ENCODE measurements around the gene EXOC3. TPM values are rescaled to one million over a fixed set of nuclear protein-coding genes. Genes with fewer than 3 reads are reported as not detected.

The EXOC3 gene
- total and polyA plus RNA-seq, 10 of the 15 experiments (the other 5 are each of a cell fraction or from before 2014, with no cell fraction given), result 1.6 to 53.0 (median 27.9) TPM

DNA sequence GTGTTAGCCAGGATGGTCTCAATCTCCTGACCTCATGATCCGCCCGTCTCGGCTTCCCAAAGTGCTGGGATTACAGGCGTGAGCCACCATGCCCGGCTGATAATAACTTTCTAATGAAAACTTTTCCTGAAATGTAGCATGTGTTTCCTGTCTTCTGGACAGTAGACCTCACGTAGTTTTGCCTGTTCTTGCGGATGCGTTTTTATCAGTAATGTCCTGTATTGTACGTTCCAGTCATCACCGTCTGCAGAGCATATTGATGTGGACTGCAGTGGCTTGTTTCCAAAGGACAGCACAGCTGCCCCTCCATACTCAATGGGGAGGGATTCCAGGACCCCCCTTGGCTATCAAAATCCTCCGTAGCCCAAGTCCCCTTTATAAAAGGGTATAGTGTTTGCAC, 12.8 kb downstream of the EXOC3 start:
- peaks cover 35 to 38% of the 10 kb centered on the region in 2 experiments; a peak in 3 of 4 replicates for H3K36me3 ChIP-seq (ENCODE audit: control insufficient read depth in 2 of 2, insufficient read depth in 2 of 2, low read length in 1 of 2)
- no peak overlapping the region for H3K4me2 ChIP-seq (ENCODE audit: control insufficient read depth, insufficient read depth)
- no peak overlapping the region for H2AFZ ChIP-seq (ENCODE audit: control insufficient read depth, low read depth, low read length)
- intact Hi-C loops (cut with micrococcal nuclease; ENCODE audit: unreplicated experiment), result no loop called here
- peaks cover 7% of the 10 kb centered on the region for H3K4me1 ChIP-seq (ENCODE audit: control insufficient read depth, insufficient read depth, low read length)
- no peaks in the 10 kb centered on the region for H4K20me1 ChIP-seq (ENCODE audit: control insufficient read depth, insufficient read depth)
- DNase-seq (ENCODE audit: low read depth, low spot score) (no peak), FAIRE-seq (no peak), ATAC-seq (no peak)
- BruUV-seq (replicated peaks), result no TSS peak
- TF ChIP-seq ZNF622 (IDR thresholded peaks at IDR 0.05), result no peak
- TF ChIP-seq CBX3 (IDR thresholded peaks at IDR 0.05; ENCODE audit: borderline replicate concordance, low read depth), result no peak
- no peak for TF ChIP-seq ATF7 (IDR thresholded peaks at IDR 0.05; ENCODE audit: low read depth)
- TF ChIP-seq ZZZ3 (IDR thresholded peaks at IDR 0.05; ENCODE audit: control insufficient read depth, insufficient read length, low read depth), result no peak
- TF ChIP-seq IRF4 (IDR thresholded peaks at IDR 0.05; ENCODE audit: low read depth, low read length), result no peak
- TF ChIP-seq, protein P1, sequence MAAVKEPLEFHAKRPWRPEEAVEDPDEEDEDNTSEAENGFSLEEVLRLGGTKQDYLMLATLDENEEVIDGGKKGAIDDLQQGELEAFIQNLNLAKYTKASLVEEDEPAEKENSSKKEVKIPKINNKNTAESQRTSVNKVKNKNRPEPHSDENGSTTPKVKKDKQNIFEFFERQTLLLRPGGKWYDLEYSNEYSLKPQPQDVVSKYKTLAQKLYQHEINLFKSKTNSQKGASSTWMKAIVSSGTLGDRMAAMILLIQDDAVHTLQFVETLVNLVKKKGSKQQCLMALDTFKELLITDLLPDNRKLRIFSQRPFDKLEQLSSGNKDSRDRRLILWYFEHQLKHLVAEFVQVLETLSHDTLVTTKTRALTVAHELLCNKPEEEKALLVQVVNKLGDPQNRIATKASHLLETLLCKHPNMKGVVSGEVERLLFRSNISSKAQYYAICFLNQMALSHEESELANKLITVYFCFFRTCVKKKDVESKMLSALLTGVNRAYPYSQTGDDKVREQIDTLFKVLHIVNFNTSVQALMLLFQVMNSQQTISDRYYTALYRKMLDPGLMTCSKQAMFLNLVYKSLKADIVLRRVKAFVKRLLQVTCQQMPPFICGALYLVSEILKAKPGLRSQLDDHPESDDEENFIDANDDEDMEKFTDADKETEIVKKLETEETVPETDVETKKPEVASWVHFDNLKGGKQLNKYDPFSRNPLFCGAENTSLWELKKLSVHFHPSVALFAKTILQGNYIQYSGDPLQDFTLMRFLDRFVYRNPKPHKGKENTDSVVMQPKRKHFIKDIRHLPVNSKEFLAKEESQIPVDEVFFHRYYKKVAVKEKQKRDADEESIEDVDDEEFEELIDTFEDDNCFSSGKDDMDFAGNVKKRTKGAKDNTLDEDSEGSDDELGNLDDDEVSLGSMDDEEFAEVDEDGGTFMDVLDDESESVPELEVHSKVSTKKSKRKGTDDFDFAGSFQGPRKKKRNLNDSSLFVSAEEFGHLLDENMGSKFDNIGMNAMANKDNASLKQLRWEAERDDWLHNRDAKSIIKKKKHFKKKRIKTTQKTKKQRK (IDR thresholded peaks at IDR 0.05; ENCODE audit: low read depth, low read length), result no peak
- TF ChIP-seq, protein P2, sequence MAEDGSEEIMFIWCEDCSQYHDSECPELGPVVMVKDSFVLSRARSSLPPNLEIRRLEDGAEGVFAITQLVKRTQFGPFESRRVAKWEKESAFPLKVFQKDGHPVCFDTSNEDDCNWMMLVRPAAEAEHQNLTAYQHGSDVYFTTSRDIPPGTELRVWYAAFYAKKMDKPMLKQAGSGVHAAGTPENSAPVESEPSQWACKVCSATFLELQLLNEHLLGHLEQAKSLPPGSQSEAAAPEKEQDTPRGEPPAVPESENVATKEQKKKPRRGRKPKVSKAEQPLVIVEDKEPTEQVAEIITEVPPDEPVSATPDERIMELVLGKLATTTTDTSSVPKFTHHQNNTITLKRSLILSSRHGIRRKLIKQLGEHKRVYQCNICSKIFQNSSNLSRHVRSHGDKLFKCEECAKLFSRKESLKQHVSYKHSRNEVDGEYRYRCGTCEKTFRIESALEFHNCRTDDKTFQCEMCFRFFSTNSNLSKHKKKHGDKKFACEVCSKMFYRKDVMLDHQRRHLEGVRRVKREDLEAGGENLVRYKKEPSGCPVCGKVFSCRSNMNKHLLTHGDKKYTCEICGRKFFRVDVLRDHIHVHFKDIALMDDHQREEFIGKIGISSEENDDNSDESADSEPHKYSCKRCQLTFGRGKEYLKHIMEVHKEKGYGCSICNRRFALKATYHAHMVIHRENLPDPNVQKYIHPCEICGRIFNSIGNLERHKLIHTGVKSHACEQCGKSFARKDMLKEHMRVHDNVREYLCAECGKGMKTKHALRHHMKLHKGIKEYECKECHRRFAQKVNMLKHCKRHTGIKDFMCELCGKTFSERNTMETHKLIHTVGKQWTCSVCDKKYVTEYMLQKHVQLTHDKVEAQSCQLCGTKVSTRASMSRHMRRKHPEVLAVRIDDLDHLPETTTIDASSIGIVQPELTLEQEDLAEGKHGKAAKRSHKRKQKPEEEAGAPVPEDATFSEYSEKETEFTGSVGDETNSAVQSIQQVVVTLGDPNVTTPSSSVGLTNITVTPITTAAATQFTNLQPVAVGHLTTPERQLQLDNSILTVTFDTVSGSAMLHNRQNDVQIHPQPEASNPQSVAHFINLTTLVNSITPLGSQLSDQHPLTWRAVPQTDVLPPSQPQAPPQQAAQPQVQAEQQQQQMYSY (CRISPR knock-in tag; IDR thresholded peaks at IDR 0.05), result no peak
- TF ChIP-seq ZNF384 (IDR thresholded peaks at IDR 0.05; ENCODE audit: borderline replicate concordance, low read depth, low read length), result no peak
- TF ChIP-seq, protein P3, sequence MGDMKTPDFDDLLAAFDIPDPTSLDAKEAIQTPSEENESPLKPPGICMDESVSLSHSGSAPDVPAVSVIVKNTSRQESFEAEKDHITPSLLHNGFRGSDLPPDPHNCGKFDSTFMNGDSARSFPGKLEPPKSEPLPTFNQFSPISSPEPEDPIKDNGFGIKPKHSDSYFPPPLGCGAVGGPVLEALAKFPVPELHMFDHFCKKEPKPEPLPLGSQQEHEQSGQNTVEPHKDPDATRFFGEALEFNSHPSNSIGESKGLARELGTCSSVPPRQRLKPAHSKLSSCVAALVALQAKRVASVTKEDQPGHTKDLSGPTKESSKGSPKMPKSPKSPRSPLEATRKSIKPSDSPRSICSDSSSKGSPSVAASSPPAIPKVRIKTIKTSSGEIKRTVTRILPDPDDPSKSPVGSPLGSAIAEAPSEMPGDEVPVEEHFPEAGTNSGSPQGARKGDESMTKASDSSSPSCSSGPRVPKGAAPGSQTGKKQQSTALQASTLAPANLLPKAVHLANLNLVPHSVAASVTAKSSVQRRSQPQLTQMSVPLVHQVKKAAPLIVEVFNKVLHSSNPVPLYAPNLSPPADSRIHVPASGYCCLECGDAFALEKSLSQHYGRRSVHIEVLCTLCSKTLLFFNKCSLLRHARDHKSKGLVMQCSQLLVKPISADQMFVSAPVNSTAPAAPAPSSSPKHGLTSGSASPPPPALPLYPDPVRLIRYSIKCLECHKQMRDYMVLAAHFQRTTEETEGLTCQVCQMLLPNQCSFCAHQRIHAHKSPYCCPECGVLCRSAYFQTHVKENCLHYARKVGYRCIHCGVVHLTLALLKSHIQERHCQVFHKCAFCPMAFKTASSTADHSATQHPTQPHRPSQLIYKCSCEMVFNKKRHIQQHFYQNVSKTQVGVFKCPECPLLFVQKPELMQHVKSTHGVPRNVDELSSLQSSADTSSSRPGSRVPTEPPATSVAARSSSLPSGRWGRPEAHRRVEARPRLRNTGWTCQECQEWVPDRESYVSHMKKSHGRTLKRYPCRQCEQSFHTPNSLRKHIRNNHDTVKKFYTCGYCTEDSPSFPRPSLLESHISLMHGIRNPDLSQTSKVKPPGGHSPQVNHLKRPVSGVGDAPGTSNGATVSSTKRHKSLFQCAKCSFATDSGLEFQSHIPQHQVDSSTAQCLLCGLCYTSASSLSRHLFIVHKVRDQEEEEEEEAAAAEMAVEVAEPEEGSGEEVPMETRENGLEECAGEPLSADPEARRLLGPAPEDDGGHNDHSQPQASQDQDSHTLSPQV (IDR thresholded peaks at IDR 0.05), result no peak
- TF ChIP-seq FOXK2 (IDR thresholded peaks at IDR 0.05), result no peak
- TF ChIP-seq NFXL1 (IDR thresholded peaks at IDR 0.05; ENCODE audit: borderline replicate concordance), result no peak
- TF ChIP-seq SIX5 (IDR thresholded peaks at IDR 0.05; ENCODE audit: low read depth, low read length, severe bottlenecking), result no peak
- no peak for TF ChIP-seq EP300 (IDR thresholded peaks at IDR 0.05; ENCODE audit: borderline replicate concordance in 1 of 2, control insufficient read depth in 1 of 2, low read depth in 2 of 2, low read length in 2 of 2)
- no peak overlapping the region for H3K9ac ChIP-seq (ENCODE audit: control insufficient read depth, insufficient read depth, low read length)
- H3K27ac ChIP-seq (ENCODE audit: control insufficient read depth, insufficient read depth), result no peak overlapping the region
- in situ Hi-C loops (cut with MboI), result no loop called here
- POLR2A ChIA-PET, result no interaction called here
- SMC1A ChIA-PET (ENCODE audit: uncharacterized antibody, unreplicated experiment), result interaction anchor here (1.0 kb wide), 1 partner anchor 9 kb away, joined by 4 read pairs; no protein-coding TSS in a partner anchor
- peaks cover 24% of the 10 kb centered on the region for H3K79me2 ChIP-seq (ENCODE audit: control insufficient read depth, insufficient read depth, low read length)
- CTCF ChIA-PET, result interaction anchor here (0.8 to 1.3 kb wide), 2 partner anchors 9 to 60 kb away, joined by 3 to 7 read pairs; no protein-coding TSS in a partner anchor
- WGBS (ENCODE audit: insufficient coverage, insufficient replicate concordance, low lambda C conversion rate, missing lambda C conversion rate), result 97% methylated on average over 11 of the region's 11 CpGs
- peaks cover 12% of the 10 kb centered on the region; the same call in 2 of the 3 replicates for H3K9me3 ChIP-seq (replicated peaks; ENCODE audit: control insufficient read depth, insufficient read depth, low read length)
- RAD21 ChIA-PET (ENCODE audit: unreplicated experiment), result no interaction called here
- H3K4me3 ChIP-seq, result no peak overlapping the region
- H3K27me3 ChIP-seq (replicated peaks in 1 of 2; ENCODE audit: control insufficient read depth in 2 of 2, insufficient read depth in 2 of 2, low read length in 1 of 2), result no peaks in the 10 kb centered on the region
